GM12873 (cell line): ENCODE results near the gene USP36.

Source experiments
- CTCF ChIP-seq: IDR thresholded peaks from 2 replicates; pipeline ENCODE4 v1.5.1; 2012; ENCODE audit warnings: low read depth, mild to moderate bottlenecking, moderate library complexity, low read length, control low read depth; ENCODE audit not compliant: insufficient read depth; ENCODE audit errors: missing control alignments

Gene USP36

GRCh38 chr17:78803186-78803845 is 37.3 kb downstream of the USP36 start:
- no peak for TF ChIP-seq CTCF

GRCh38 chr17:78802459-78802858 is 38.2 kb downstream of the USP36 start:
- TF ChIP-seq CTCF: no peak

GRCh38 chr17:78802008-78802407 is 38.6 kb downstream of the USP36 start:
- TF ChIP-seq CTCF: no peak

GRCh38 chr17:78800132-78800931 is 40.3 kb downstream of the USP36 start:
- TF ChIP-seq CTCF: no peak

GRCh38 chr17:78798695-78799559 is 41.7 kb downstream of the USP36 start:
- TF ChIP-seq CTCF: peak; percentile 59

- TF ChIP-seq CTCF: no peak
Measured at GRCh38 chr17:78797691-78798585, 42.7 kb downstream of the USP36 start.

- no peak for TF ChIP-seq CTCF
Measured at GRCh38 chr17:78797213-78797612, 43.4 kb downstream of the USP36 start.
